GM12878 (cell line): Measurements from ENCODE around the gene MAP1S. TPM values are rescaled to one million over a fixed set of nuclear protein-coding genes. Genes with fewer than 3 reads are reported as not detected.
A peak's percentile ranks its signal among the peaks of the same experiment; 100 is the strongest.

Experiments
- ATAC-seq: fragments of 200-7000 bp; cut with Tn5 transposase; 3 replicates; pipeline ENCODE4 v1.9.1; 2020; ENCODE audit warnings: mild to moderate bottlenecking, moderate library complexity
- BruUV-seq: library from RNA; stranded (reverse); fragments of 400-500 nt; replicated peaks from 2 replicates; lab custom pipeline; 2021; lab: Mats Ljungman, UMichigan
- CTCF ChIA-PET: fragments of 300-600 bp; sonication (Branson Sonifier 250); formaldehyde crosslinking; extraction: SDS; loops from one replicate; lab custom pipeline; 2021; ENCODE audit warnings: inconsistent platforms; lab: Yijun Ruan, JAX
- POLR2A ChIA-PET: fragments of 350-600 bp; formaldehyde crosslinking; extraction: SDS; loops from one replicate; lab custom pipeline; 2021; ENCODE audit warnings: inconsistent platforms; lab: Charles Lee
- RAD21 ChIA-PET: fragments of 300-600 bp; sonication (Branson Sonifier 250); formaldehyde crosslinking; loops from one replicate; lab custom pipeline; 2023; ENCODE audit warnings: antibody characterized with exemption; ENCODE audit not compliant: unreplicated experiment; lab: Charles Lee
- SMC1A ChIA-PET: fragments of 300-600 bp; sonication (Branson Sonifier 250); formaldehyde crosslinking; loops from one replicate; lab custom pipeline; 2023; ENCODE audit not compliant: unreplicated experiment, uncharacterized antibody; lab: Charles Lee
- DNase-seq: peaks from one replicate; pipeline ENCODE4 v3.0.0-alpha.2; 2011; ENCODE audit warnings: low read depth, low spot score
- FAIRE-seq: peaks from 3 replicates; lab custom pipeline; 2011; peaks lifted over from hg19 to GRCh38; lab: Jason Lieb, UNC
- H2AFZ ChIP-seq: 2 replicates; pipeline ENCODE4 v1.6.0; 2011; ENCODE audit warnings: low read depth, low read length, control low read depth; ENCODE audit not compliant: control insufficient read depth
- H3K27ac ChIP-seq: 2 replicates; pipeline ENCODE4 v1.5.1; 2011; ENCODE audit warnings: control low read depth; ENCODE audit not compliant: control insufficient read depth, insufficient read depth
- H3K27me3 ChIP-seq, 2 experiments: replicated peaks in 1 of 2; 2 replicates each; pipeline versions ENCODE4 v1.6.0 to v1.6.1; 2011; ENCODE audit warnings: low read length in 1 of 2; ENCODE audit not compliant: control insufficient read depth in 2 of 2, insufficient read depth in 2 of 2
- H3K36me3 ChIP-seq, 2 experiments: 2 replicates each; pipeline ENCODE4 v1.5.1; 2011; ENCODE audit warnings: low read length in 1 of 2; ENCODE audit not compliant: control insufficient read depth in 2 of 2, insufficient read depth in 2 of 2
- H3K4me1 ChIP-seq: 2 replicates; pipeline ENCODE4 v1.6.1; 2011; ENCODE audit warnings: mild to moderate bottlenecking, low read length, moderate library complexity, mixed read lengths; ENCODE audit not compliant: control insufficient read depth, insufficient read depth
- H3K4me2 ChIP-seq: 2 replicates; pipeline ENCODE4 v1.6.0; 2011; ENCODE audit warnings: control low read depth; ENCODE audit not compliant: control insufficient read depth, insufficient read depth
- H3K4me3 ChIP-seq: fragments of 200-600 bp; sonication (generic); 2 replicates; pipeline ENCODE4 v1.5.1; 2016
- H3K79me2 ChIP-seq: 2 replicates; pipeline ENCODE4 v1.6.0; 2011; ENCODE audit warnings: low read length; ENCODE audit not compliant: control insufficient read depth, insufficient read depth
- H3K9ac ChIP-seq: 2 replicates; pipeline ENCODE4 v1.8.0; 2011; ENCODE audit warnings: low read length, control low read depth, mixed read lengths; ENCODE audit not compliant: control insufficient read depth, insufficient read depth
- H3K9me3 ChIP-seq: replicated peaks from 3 replicates; pipeline ENCODE4 v1.5.1; 2011; ENCODE audit warnings: mild to moderate bottlenecking, low read length; ENCODE audit not compliant: control insufficient read depth, insufficient read depth
- H4K20me1 ChIP-seq: 2 replicates; pipeline ENCODE4 v1.6.0; 2011; ENCODE audit not compliant: control insufficient read depth, insufficient read depth
- BHLHE40 ChIP-seq, 2 experiments: fragments of 450-650 bp in 1 of 2; IDR thresholded peaks; 2 replicates each; pipeline ENCODE4 v1.6.1; 2011 to 2017; ENCODE audit warnings: low read depth in 2 of 2, borderline replicate concordance in 1 of 2, improper control_type of control experiment in 1 of 2, low read length in 1 of 2, mild to moderate bottlenecking in 1 of 2
- KDM1A ChIP-seq: fragments of 200-600 bp; sonication (generic); IDR thresholded peaks from 2 replicates; pipeline ENCODE4 v1.6.1; 2016; ENCODE audit warnings: borderline replicate concordance
- NFYB ChIP-seq: IDR thresholded peaks from 2 replicates; pipeline ENCODE4 v1.6.1; 2011; ENCODE audit warnings: low read depth, mild to moderate bottlenecking, low read length, improper control_type of control experiment, moderate library complexity; ENCODE audit not compliant: insufficient read depth
- POLR2A ChIP-seq: IDR thresholded peaks from 2 replicates; pipeline ENCODE4 v1.6.1; 2011; ENCODE audit warnings: low read depth, mild to moderate bottlenecking, low read length
- SREBF2 ChIP-seq: IDR thresholded peaks from 2 replicates; pipeline ENCODE4 v1.6.1; 2012; ENCODE audit warnings: mild to moderate bottlenecking, low read length
- WGBS: methylation state at CpG from one replicate; pipeline ENCODE4 v1.1.6; 2016; ENCODE audit warnings: low lambda C conversion rate; ENCODE audit not compliant: insufficient replicate concordance, insufficient coverage; ENCODE audit errors: missing lambda C conversion rate; 5-methylcytosine and 5-hydroxymethylcytosine counted together
- in situ Hi-C: fragments of 300-500 bp; cut with MboI; formaldehyde crosslinking; loops from 9 replicates; pipeline ENCODE4 v1.14.3; 2018; ENCODE audit warnings: mixed read lengths
- intact Hi-C: fragments of 100-400 bp; cut with micrococcal nuclease; formaldehyde crosslinking; loops from one replicate; pipeline ENCODE4 v1.14.2; 2022; ENCODE audit not compliant: unreplicated experiment
- polyA plus RNA-seq, 11 experiments: library from polyadenylated mRNA; depleted of rRNA in 4 of 11; unstranded in 6 of 11; stranded (reverse) in 5 of 11; fragments of >200 nt; fragmentation: Nextera tagmentation in 4 of 11; fragmentation: Illumina TruSeq in 1 of 11; extraction: Ambion mirVana in 4 of 11; extraction: Trizol in 1 of 11; gene quantifications; 1 replicate in 1 of 11; 2 replicates in 10 of 11; pipeline versions ENCODE4 v1.2.1 to v1.2.3, GENCODE V29; 2011 to 2016; ENCODE audit warnings: inconsistent platforms in 2 of 11, missing spikeins in 2 of 11, low read depth in 1 of 11
- total RNA-seq, 4 experiments: library from RNA; depleted of rRNA in 3 of 4; stranded (reverse); fragments of >200 nt in 3 of 4; fragmentation: Illumina TruSeq in 1 of 4; extraction: Trizol in 1 of 4; gene quantifications; 2 replicates each; pipeline versions ENCODE4 v1.2.1 to v1.2.3, GENCODE V29; 2013 to 2021
- TF ChIP-seq, protein P1 (sequence below): fragments of 450-650 bp; conservative IDR thresholded peaks from 2 replicates; pipeline ENCODE4 v1.6.1; 2017; ENCODE audit warnings: mild to moderate bottlenecking, moderate library complexity

Gene MAP1S
- total and polyA plus RNA-seq, 10 of the 15 experiments (the other 5 are each of a cell fraction or from before 2014, with no cell fraction given), result 2.1 to 63.9 (median 15.0) TPM

DNA sequence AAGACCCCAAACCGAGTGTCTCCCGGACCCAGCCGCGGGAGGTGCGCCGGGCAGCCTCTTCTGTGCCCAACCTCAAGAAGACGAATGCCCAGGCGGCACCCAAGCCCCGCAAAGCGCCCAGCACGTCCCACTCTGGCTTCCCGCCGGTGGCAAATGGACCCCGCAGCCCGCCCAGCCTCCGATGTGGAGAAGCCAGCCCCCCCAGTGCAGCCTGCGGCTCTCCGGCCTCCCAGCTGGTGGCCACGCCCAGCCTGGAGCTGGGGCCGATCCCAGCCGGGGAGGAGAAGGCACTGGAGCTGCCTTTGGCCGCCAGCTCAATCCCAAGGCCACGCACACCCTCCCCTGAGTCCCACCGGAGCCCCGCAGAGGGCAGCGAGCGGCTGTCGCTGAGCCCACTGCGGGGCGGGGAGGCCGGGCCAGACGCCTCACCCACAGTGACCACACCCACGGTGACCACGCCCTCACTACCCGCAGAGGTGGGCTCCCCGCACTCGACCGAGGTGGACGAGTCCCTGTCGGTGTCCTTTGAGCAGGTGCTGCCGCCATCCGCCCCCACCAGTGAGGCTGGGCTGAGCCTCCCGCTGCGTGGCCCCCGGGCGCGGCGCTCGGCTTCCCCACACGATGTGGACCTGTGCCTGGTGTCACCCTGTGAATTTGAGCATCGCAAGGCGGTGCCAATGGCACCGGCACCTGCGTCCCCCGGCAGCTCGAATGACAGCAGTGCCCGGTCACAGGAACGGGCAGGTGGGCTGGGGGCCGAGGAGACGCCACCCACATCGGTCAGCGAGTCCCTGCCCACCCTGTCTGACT lies 7.9 kb downstream of the MAP1S start:
- peaks cover 2% of the 10 kb centered on the region for H3K79me2 ChIP-seq
- ATAC-seq (no peak), DNase-seq (no peak)
- H3K4me1 ChIP-seq, result peaks cover 2% of the 10 kb centered on the region
- H3K9ac ChIP-seq, result no peak overlapping the region
- RAD21 ChIA-PET, result interaction anchor here (1.3 kb wide), 1 partner anchor 27 kb away, joined by 4 read pairs; no protein-coding TSS in a partner anchor
- in situ Hi-C loops, result no loop called here
- no peak overlapping the region for H2AFZ ChIP-seq
- intact Hi-C loops, result no loop called here
- peaks cover 12 to 32% of the 10 kb centered on the region in 2 experiments; a peak in 3 of 4 replicates for H3K36me3 ChIP-seq
- CTCF ChIA-PET, result interaction anchor here (1.7 kb wide), 1 partner anchor 28 kb away, joined by 4 read pairs; no protein-coding TSS in a partner anchor
- POLR2A ChIA-PET, result no interaction called here
- SMC1A ChIA-PET, result interaction anchor here (0.8 to 1.9 kb wide), 2 partner anchors 28 to 49 kb away, joined by 3 to 5 read pairs; no protein-coding TSS in a partner anchor
- H3K9me3 ChIP-seq, result no peaks in the 10 kb centered on the region; the same call in 2 of the 3 replicates
- TF ChIP-seq BHLHE40 (IDR thresholded peaks at IDR 0.05; ENCODE audit: borderline replicate concordance in 1 of 2, low read depth in 2 of 2, low read length in 1 of 2) (no peak), POLR2A (peak; percentile 42)
- TF ChIP-seq, all 136 proteins: peak for 1
- H3K4me2 ChIP-seq, result no peak overlapping the region
- H3K27me3 ChIP-seq, result no peaks in the 10 kb centered on the region
- no peak overlapping the region for H3K27ac ChIP-seq
- H4K20me1 ChIP-seq, result 0 out of 2 replicates have a peak, but pooled peaks cover 2% of the 10 kb centered on the region
- WGBS, result 95% methylated on average over 49 of the region's 62 CpGs
- H3K4me3 ChIP-seq, result no peak overlapping the region
- no TSS peak for BruUV-seq
- no peak for FAIRE-seq

- SMC1A ChIA-PET, result interaction anchor here (0.8 to 1.9 kb wide), 2 partner anchors 27 to 49 kb away, joined by 3 to 5 read pairs; no protein-coding TSS in a partner anchor
- Histone ChIP-seq H3K4me3 (no peak overlapping the region), H3K27me3 (no peaks in the 10 kb centered on the region), H3K36me3 (peaks cover 12 to 32% of the 10 kb centered on the region in 2 experiments; a peak in 3 of 4 replicates), H3K9ac (no peak overlapping the region), H4K20me1 (0 out of 2 replicates have a peak, but pooled peaks cover 2% of the 10 kb centered on the region), H3K79me2 (peaks cover 2% of the 10 kb centered on the region), H3K27ac (no peak overlapping the region), H3K4me2 (no peak overlapping the region), H2AFZ (no peak overlapping the region), H3K9me3 (no peaks in the 10 kb centered on the region; the same call in 2 of the 3 replicates), H3K4me1 (no peaks in the 10 kb centered on the region)
- FAIRE-seq, result no peak
- CTCF ChIA-PET, result interaction anchor here (0.9 to 1.4 kb wide), 3 partner anchors 37 to 56 kb away, joined by 3 to 5 read pairs (median 5); no protein-coding TSS in a partner anchor
- no TSS peak for BruUV-seq
- intact Hi-C loops (no loop called here), in situ Hi-C loops (no loop called here)
- TF ChIP-seq KDM1A, result no peak
- TF ChIP-seq, protein P1, sequence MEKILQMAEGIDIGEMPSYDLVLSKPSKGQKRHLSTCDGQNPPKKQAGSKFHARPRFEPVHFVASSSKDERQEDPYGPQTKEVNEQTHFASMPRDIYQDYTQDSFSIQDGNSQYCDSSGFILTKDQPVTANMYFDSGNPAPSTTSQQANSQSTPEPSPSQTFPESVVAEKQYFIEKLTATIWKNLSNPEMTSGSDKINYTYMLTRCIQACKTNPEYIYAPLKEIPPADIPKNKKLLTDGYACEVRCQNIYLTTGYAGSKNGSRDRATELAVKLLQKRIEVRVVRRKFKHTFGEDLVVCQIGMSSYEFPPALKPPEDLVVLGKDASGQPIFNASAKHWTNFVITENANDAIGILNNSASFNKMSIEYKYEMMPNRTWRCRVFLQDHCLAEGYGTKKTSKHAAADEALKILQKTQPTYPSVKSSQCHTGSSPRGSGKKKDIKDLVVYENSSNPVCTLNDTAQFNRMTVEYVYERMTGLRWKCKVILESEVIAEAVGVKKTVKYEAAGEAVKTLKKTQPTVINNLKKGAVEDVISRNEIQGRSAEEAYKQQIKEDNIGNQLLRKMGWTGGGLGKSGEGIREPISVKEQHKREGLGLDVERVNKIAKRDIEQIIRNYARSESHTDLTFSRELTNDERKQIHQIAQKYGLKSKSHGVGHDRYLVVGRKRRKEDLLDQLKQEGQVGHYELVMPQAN, result no peak
- TF ChIP-seq SREBF2, result no peak
- TF ChIP-seq NFYB, result no peak
- POLR2A ChIA-PET, result no interaction called here
- DNase-seq, result no peak
- ATAC-seq, result no peak
- WGBS, result 96% methylated on average over 19 of the region's 19 CpGs
- RAD21 ChIA-PET, result interaction anchor here (1.3 kb wide), 1 partner anchor 27 kb away, joined by 4 read pairs; no protein-coding TSS in a partner anchor
These were observed 8.6 kb downstream of the MAP1S start for GRCh38 chr19:17727843-17728242.
